ENCODE data around the gene TXNDC12. TPM values are rescaled to one million over a fixed set of nuclear protein-coding genes. Genes with fewer than 3 reads are reported as not detected.

TXNDC12 gene
- total RNA-seq, 6 experiments from 2014 or later = 26.8 to 40.8 (median 32.0) TPM

GRCh38 chr1:52060822-52061221 is 5.8 kb upstream of the TXNDC12 start:
- no peaks in the 10 kb centered on the region for H3K27me3 ChIP-seq
- 97% methylated on average over 4 of the region's 4 CpGs for WGBS (ENCODE audit: insufficient coverage, low coverage, low lambda C conversion rate, missing lambda C conversion rate)
- H3K27ac ChIP-seq = no peak overlapping the region
- H3K9me3 ChIP-seq = no peaks in the 10 kb centered on the region
- DNase-seq (no peak), ATAC-seq (no peak)
- intact Hi-C loops (cut with DNase I) = no loop called here
- no peak for TF ChIP-seq POLR2A (IDR thresholded peaks at IDR 0.05)
- TF ChIP-seq CTCF (IDR thresholded peaks at IDR 0.05) = no peak
- H3K4me1 ChIP-seq = peaks cover 0 to 10% (median 5%) of the 10 kb centered on the region in 4 donors
- H3K4me3 ChIP-seq = no peak overlapping the region
- peaks cover 0 to 36% (median 16%) of the 10 kb centered on the region in 4 donors for H3K36me3 ChIP-seq

GRCh38 chr1:52059888-52060287 is 4.9 kb upstream of the TXNDC12 start:
- H3K27ac ChIP-seq = no peak overlapping the region
- no peaks in the 10 kb centered on the region for H3K9me3 ChIP-seq
- DNase-seq (no peak), ATAC-seq (no peak)
- peaks cover 0 to 26% (median 11%) of the 10 kb centered on the region in 4 donors for H3K36me3 ChIP-seq
- H3K4me1 ChIP-seq = peaks cover 0 to 10% (median 5%) of the 10 kb centered on the region in 4 donors
- H3K4me3 ChIP-seq = no peak overlapping the region
- 89% methylated on average over 1 of the region's 1 CpG for WGBS (ENCODE audit: insufficient coverage, low coverage, low lambda C conversion rate, missing lambda C conversion rate)
- no peaks in the 10 kb centered on the region for H3K27me3 ChIP-seq
- no peak for TF ChIP-seq POLR2A (IDR thresholded peaks at IDR 0.05)
- TF ChIP-seq CTCF (IDR thresholded peaks at IDR 0.05) = no peak
- intact Hi-C loops (cut with DNase I) = no loop called here

- no peaks in the 10 kb centered on the region for H3K9me3 ChIP-seq
- ATAC-seq = no peak
- intact Hi-C loops (cut with DNase I) = no loop called here
- no peaks in the 10 kb centered on the region for H3K27me3 ChIP-seq
- TF ChIP-seq POLR2A (IDR thresholded peaks at IDR 0.05) = no peak
- no peak overlapping the region for H3K4me3 ChIP-seq
- DNase-seq = no peak
- H3K36me3 ChIP-seq = peaks cover 0 to 21% (median 9%) of the 10 kb centered on the region in 4 donors
- peaks cover 0 to 11% (median 5%) of the 10 kb centered on the region in 4 donors for H3K4me1 ChIP-seq
- no peak overlapping the region for H3K27ac ChIP-seq
These were observed 4.3 kb upstream of the TXNDC12 start for GRCh38 chr1:52059321-52059720.

- Histone ChIP-seq H3K9me3 (no peaks in the 10 kb centered on the region), H3K4me3 (no peak overlapping the region), H3K27me3 (no peaks in the 10 kb centered on the region), H3K27ac (no peak overlapping the region), H3K36me3 (peaks cover 0 to 16% (median 5%) of the 10 kb centered on the region in 4 donors), H3K4me1 (peaks cover 0 to 20% (median 7%) of the 10 kb centered on the region in 4 donors)
- TF ChIP-seq POLR2A (IDR thresholded peaks at IDR 0.05) (no peak), CTCF (IDR thresholded peaks at IDR 0.05) (no peak)
- 68% methylated on average over 1 of the region's 1 CpG for WGBS (ENCODE audit: insufficient coverage, low coverage, low lambda C conversion rate, missing lambda C conversion rate)
- DNase-seq = no peak
- no peak for ATAC-seq
- intact Hi-C loops (cut with DNase I) = no loop called here
These were observed 3.0 kb upstream of the TXNDC12 start for GRCh38 chr1:52057876-52058415.

GRCh38 chr1:52057255-52057654 is 2.3 kb upstream of the TXNDC12 start:
- H3K4me1 ChIP-seq = peaks cover 0 to 20% (median 7%) of the 10 kb centered on the region in 4 donors
- intact Hi-C loops (cut with DNase I) = no loop called here
- 5% methylated on average over 1 of the region's 1 CpG for whole genome bisulfite sequencing (ENCODE audit: insufficient coverage, low coverage, low lambda C conversion rate, missing lambda C conversion rate)

More at GRCh38 chr1:52057255-52057654, 2.3 kb upstream of the TXNDC12 start:
- Histone ChIP-seq H3K27ac (no peak overlapping the region), H3K27me3 (no peaks in the 10 kb centered on the region), H3K4me3 (peak overlapping the region; percentile 84 to 91 (median 88)), H3K9me3 (no peaks in the 10 kb centered on the region), H3K36me3 (peaks cover 0 to 13% (median 5%) of the 10 kb centered on the region in 4 donors)
- ATAC-seq = no peak
- no peak for DNase-seq
- TF ChIP-seq CTCF (IDR thresholded peaks at IDR 0.05) (no peak), POLR2A (IDR thresholded peaks at IDR 0.05) (no peak)

All from right lobe of liver (tissue), 6 donors.